Measurements from ENCODE around the gene EXOC4. TPM values are rescaled to one million over a fixed set of nuclear protein-coding genes. Genes with fewer than 3 reads are reported as not detected.

EXOC4 gene
- total and polyA plus RNA-seq, 7 experiments from 2014 or later = 44.1 to 106 (median 74.2) TPM

- H3K4me1 Mint-ChIP-seq = no peaks in the 10 kb centered on the region
- no peak overlapping the region for H3K27ac Mint-ChIP-seq
- ATAC-seq (no peak), DNase-seq (no peak)
- intact Hi-C loops (cut with micrococcal nuclease) = no loop called here
- no peak overlapping the region for H3K4me3 Mint-ChIP-seq
- no peaks in the 10 kb centered on the region for H3K4me1 ChIP-seq (ENCODE audit: control insufficient read depth in 2 of 2, insufficient read depth in 2 of 2, low read length in 2 of 2)
- peaks cover 0 to 2% (median 0%) of the 10 kb centered on the region in 11 donors for H3K9me3 Mint-ChIP-seq
- H3K36me3 ChIP-seq (ENCODE audit: control insufficient read depth in 2 of 3, insufficient read depth in 3 of 3, low read length in 3 of 3) = no peaks in the 10 kb centered on the region
- no peak overlapping the region for H3K4me3 ChIP-seq (ENCODE audit: low read length)
- H3K27ac ChIP-seq (ENCODE audit: low read depth, low read length) = no peak overlapping the region
- H3K27me3 Mint-ChIP-seq = peaks cover 0 to 8% (median 0%) of the 10 kb centered on the region in 5 donors
- CTCF ChIA-PET = no interaction called here
- POLR2A ChIA-PET = no interaction called here
- H3K27me3 ChIP-seq (ENCODE audit: control insufficient read depth in 2 of 2, insufficient read depth in 2 of 2, low read length in 2 of 2) = no peaks in the 10 kb centered on the region
- no peaks in the 10 kb centered on the region for H3K9me3 ChIP-seq (ENCODE audit: control insufficient read depth in 2 of 3, low read length in 3 of 3)
- H3K36me3 Mint-ChIP-seq = peaks cover 0 to 5% (median 4%) of the 10 kb centered on the region in 5 donors
These were observed 862.1 kb downstream of the EXOC4 start for GRCh38 chr7:134114992-134115391.

Small RNAs within 50 kb of the gene (microRNA-seq; reads per million reads assigned to microRNA genes)
- gene MIR6133 (ENCODE audit: borderline microRNAs expressed) = not detected

Other genes with a start within 250 kb of the EXOC4 start
- gene CHCHD3, start 171.0 kb upstream of the EXOC4 start, total RNA-seq = 10 to 100 TPM; 25.6 to 44.6 (median 31.2) TPM
- gene CHCHD3, start 171.0 kb upstream of the EXOC4 start, polyA plus RNA-seq = 10 to 100 TPM; 47.7 to 49.7 TPM

Measured in naive thymus-derived CD4-positive, alpha-beta T cell (primary cell).